HepG2 (cell line): ENCODE results near the gene DCST2. TPM values are rescaled to one million over a fixed set of nuclear protein-coding genes. Genes with fewer than 3 reads are reported as not detected.

Experiments used
- ATM ChIP-seq: fragments of 450-650 bp; IDR thresholded peaks from 2 replicates; pipeline ENCODE4 v1.7.1; 2017; ENCODE audit warnings: mild to moderate bottlenecking, borderline replicate concordance
- BRF2 ChIP-seq: sonication (generic); formaldehyde crosslinking; IDR thresholded peaks from 2 replicates; pipeline ENCODE4 v1.8.1; 2022; ENCODE audit warnings: mild to moderate bottlenecking, missing genetic modification reagents
- IRF2 ChIP-seq: IDR thresholded peaks from 2 replicates; pipeline ENCODE4 v1.6.1; 2018; ENCODE audit warnings: missing genetic modification reagents, missing compliant biosample characterization
- KMT2B ChIP-seq: IDR thresholded peaks from 2 replicates; pipeline ENCODE4 v1.6.1; 2016; ENCODE audit warnings: missing genetic modification reagents, missing compliant biosample characterization
- MTERF4 ChIP-seq: sonication (generic); formaldehyde crosslinking; IDR thresholded peaks from 2 replicates; pipeline ENCODE4 v1.8.0; 2023; ENCODE audit warnings: mild to moderate bottlenecking, missing genetic modification reagents
- MXD1 ChIP-seq: sonication (generic); formaldehyde crosslinking; IDR thresholded peaks from 2 replicates; pipeline ENCODE4 v1.4.0; 2020; ENCODE audit warnings: mild to moderate bottlenecking, missing genetic modification reagents
- PITX1 ChIP-seq: sonication (generic); formaldehyde crosslinking; IDR thresholded peaks from 2 replicates; pipeline ENCODE4 v1.5.1; 2020; ENCODE audit warnings: mild to moderate bottlenecking, missing genetic modification reagents
- POLR2G ChIP-seq: fragments of 200-400 bp; formaldehyde crosslinking; IDR thresholded peaks from 2 replicates; pipeline ENCODE4 v1.6.1; 2018; ENCODE audit warnings: mild to moderate bottlenecking, low read depth, low read length, moderate library complexity
- PTBP1 ChIP-seq: fragments of 200-400 bp; formaldehyde crosslinking; IDR thresholded peaks from 2 replicates; pipeline ENCODE4 v1.6.1; 2018; ENCODE audit warnings: low read length, low read depth; ENCODE audit not compliant: poor library complexity, severe bottlenecking
- RNF2 ChIP-seq: fragments of 450-650 bp; conservative IDR thresholded peaks from 2 replicates; pipeline ENCODE4 v1.6.1; 2016; ENCODE audit warnings: low read depth
- SMAD3 ChIP-seq: sonication (generic); formaldehyde crosslinking; IDR thresholded peaks from 2 replicates; pipeline ENCODE4 v1.4.0; 2020; ENCODE audit warnings: missing genetic modification reagents
- SPEN ChIP-seq: sonication (generic); formaldehyde crosslinking; IDR thresholded peaks from 2 replicates; pipeline ENCODE4 v1.5.1; 2020; ENCODE audit warnings: low read depth, mild to moderate bottlenecking, missing genetic modification reagents
- TCF7 ChIP-seq: sonication (generic); IDR thresholded peaks from 2 replicates; pipeline ENCODE4 v1.6.1; 2016; ENCODE audit warnings: antibody characterized with exemption, low read depth
- TFDP2 ChIP-seq: sonication (generic); formaldehyde crosslinking; IDR thresholded peaks from 2 replicates; pipeline ENCODE4 v1.4.0; 2020; ENCODE audit warnings: missing genetic modification reagents
- THAP11 ChIP-seq: IDR thresholded peaks from 2 replicates; pipeline ENCODE4 v1.6.1; 2016; ENCODE audit warnings: missing biosample characterization, missing genetic modification reagents
- ZBTB8A ChIP-seq: sonication (generic); formaldehyde crosslinking; IDR thresholded peaks from 2 replicates; pipeline ENCODE4 v1.4.0; 2020; ENCODE audit warnings: mild to moderate bottlenecking, low read depth, missing genetic modification reagents, borderline replicate concordance
- ZNF317 ChIP-seq: sonication (generic); formaldehyde crosslinking; IDR thresholded peaks from 2 replicates; pipeline ENCODE4 v1.5.0; 2020; ENCODE audit warnings: mild to moderate bottlenecking, missing genetic modification reagents
- polyA plus RNA-seq, 8 experiments: library from polyadenylated mRNA; depleted of rRNA in 3 of 8; stranded (reverse) in 7 of 8; unstranded in 1 of 8; fragments of >200 nt; fragmentation: Illumina TruSeq in 4 of 8; extraction: Trizol in 4 of 8; gene quantifications; 2 replicates each; pipeline versions ENCODE4 v1.2.1 to v1.2.3, GENCODE V29; 2011 to 2016; ENCODE audit warnings: low read depth in 4 of 8, missing spikeins in 1 of 8, mixed read lengths in 1 of 8; ENCODE audit not compliant: insufficient read depth in 1 of 8
- total RNA-seq, 5 experiments: library from RNA; depleted of rRNA; stranded (reverse); fragments of >200 nt; fragmentation: Illumina TruSeq; extraction: Trizol; gene quantifications; 2 replicates each; pipeline ENCODE4 v1.2.3, GENCODE V29; 2016; ENCODE audit warnings: low read depth in 1 of 5
- TF ChIP-seq, protein P1 (sequence below): IDR thresholded peaks from 2 replicates; pipeline ENCODE4 v1.6.1; 2016
- TF ChIP-seq, protein P2 (sequence below): fragments of 450-650 bp; IDR thresholded peaks from 2 replicates; pipeline ENCODE4 v1.6.1; 2016
- TF ChIP-seq, protein P3 (sequence below): IDR thresholded peaks from 2 replicates; pipeline ENCODE4 v1.6.1; 2012; ENCODE audit warnings: inconsistent platforms
- TF ChIP-seq, protein P4 (sequence below), 2 experiments: fragments of 450-650 bp in 1 of 2; sonication (generic) in 1 of 2; formaldehyde crosslinking; IDR thresholded peaks; 2 replicates each; pipeline versions ENCODE4 v1.5.0 to v1.8.0; 2020 to 2022; ENCODE audit warnings: mild to moderate bottlenecking in 1 of 2, missing genetic modification reagents in 1 of 2

DCST2 gene
- total and polyA plus RNA-seq, 2 of the 13 experiments (the other 11 are each of a cell fraction or from before 2014, with no cell fraction given) = 0.74 TPM; not detected in 1

DNA sequence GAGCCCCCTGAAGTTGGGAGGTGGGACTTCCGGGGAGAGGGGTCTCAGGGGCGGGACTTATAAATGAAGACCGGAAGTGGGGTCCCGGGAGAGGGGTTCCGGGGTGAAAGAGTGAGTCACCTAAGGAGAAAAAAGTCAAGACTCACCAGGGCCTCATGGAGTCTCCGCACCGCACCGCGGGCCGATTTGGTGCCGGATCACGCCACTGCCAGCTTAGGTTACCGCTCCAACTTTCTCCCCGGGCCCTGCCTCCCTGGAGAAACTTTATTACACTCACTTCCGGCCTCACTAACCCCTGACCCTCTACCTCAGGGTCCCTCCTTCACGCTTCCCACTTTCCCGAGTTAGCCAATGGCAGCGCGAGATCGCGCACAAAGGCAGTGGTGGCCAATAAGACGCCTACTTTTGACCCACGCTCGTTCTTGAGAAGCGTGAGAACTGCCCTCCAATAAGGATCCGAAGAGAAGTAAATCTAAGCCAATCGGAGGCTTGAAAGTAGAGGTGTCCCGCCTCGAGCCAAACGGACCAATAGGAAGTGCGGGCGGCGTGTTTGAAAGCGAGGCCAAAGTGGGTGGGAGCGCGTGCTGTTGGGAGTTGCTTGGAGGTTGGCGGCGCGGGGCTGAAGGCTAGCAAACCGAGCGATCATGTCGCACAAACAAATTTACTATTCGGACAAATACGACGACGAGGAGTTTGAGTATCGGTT is 59.3 kb downstream of the DCST2 start, which contains the start of gene CKS1B (continued):
- no peak for TF ChIP-seq ZBTB8A
- peak; percentile 88 for TF ChIP-seq RNF2
- TF ChIP-seq MTERF4 = no peak
- no peak for TF ChIP-seq ATM
- TF ChIP-seq THAP11 (CRISPR knock-in tag) = peak; percentile 89
- TF ChIP-seq SMAD3 (CRISPR knock-in tag) = peak; percentile 62; the same call in 1 of the 2 replicates
- TF ChIP-seq, protein P1, sequence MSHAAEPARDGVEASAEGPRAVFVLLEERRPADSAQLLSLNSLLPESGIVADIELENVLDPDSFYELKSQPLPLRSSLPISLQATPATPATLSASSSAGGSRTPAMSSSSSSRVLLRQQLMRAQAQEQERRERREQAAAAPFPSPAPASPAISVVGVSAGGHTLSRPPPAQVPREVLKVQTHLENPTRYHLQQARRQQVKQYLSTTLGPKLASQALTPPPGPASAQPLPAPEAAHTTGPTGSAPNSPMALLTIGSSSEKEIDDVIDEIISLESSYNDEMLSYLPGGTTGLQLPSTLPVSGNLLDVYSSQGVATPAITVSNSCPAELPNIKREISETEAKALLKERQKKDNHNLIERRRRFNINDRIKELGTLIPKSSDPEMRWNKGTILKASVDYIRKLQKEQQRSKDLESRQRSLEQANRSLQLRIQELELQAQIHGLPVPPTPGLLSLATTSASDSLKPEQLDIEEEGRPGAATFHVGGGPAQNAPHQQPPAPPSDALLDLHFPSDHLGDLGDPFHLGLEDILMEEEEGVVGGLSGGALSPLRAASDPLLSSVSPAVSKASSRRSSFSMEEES (CRISPR knock-in tag) = no peak; the same call in 1 of the 2 replicates
- peak; percentile 57; the same call in 1 of the 2 replicates for TF ChIP-seq TCF7
- TF ChIP-seq, protein P2, sequence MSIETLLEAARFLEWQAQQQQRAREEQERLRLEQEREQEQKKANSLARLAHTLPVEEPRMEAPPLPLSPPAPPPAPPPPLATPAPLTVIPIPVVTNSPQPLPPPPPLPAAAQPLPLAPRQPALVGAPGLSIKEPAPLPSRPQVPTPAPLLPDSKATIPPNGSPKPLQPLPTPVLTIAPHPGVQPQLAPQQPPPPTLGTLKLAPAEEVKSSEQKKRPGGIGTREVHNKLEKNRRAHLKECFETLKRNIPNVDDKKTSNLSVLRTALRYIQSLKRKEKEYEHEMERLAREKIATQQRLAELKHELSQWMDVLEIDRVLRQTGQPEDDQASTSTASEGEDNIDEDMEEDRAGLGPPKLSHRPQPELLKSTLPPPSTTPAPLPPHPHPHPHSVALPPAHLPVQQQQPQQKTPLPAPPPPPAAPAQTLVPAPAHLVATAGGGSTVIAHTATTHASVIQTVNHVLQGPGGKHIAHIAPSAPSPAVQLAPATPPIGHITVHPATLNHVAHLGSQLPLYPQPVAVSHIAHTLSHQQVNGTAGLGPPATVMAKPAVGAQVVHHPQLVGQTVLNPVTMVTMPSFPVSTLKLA = peak; percentile 95
- TF ChIP-seq, protein P3, sequence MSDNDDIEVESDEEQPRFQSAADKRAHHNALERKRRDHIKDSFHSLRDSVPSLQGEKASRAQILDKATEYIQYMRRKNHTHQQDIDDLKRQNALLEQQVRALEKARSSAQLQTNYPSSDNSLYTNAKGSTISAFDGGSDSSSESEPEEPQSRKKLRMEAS = peak; percentile 99
- TF ChIP-seq MXD1 = peak; percentile 99; the same call in 1 of the 2 replicates
- TF ChIP-seq BRF2 (CRISPR knock-in tag) = peak; percentile 66; the same call in 1 of the 2 replicates
- TF ChIP-seq SPEN = peak; percentile 64; the same call in 1 of the 2 replicates
- TF ChIP-seq POLR2G = peak; percentile 83
- 0 out of 2 replicates have a peak, but pooled peaks have one; percentile 40 for TF ChIP-seq IRF2 (CRISPR knock-in tag)
- TF ChIP-seq PTBP1 = peak; percentile 36
- peak; percentile 99 for TF ChIP-seq TFDP2 (CRISPR knock-in tag)
- peak; percentile 77; the same call in 1 of the 2 replicates for TF ChIP-seq ZNF317 (CRISPR knock-in tag)
- TF ChIP-seq KMT2B (CRISPR knock-in tag) = peak; percentile 80
- peak; percentile 81; the same call in 1 of the 2 replicates for TF ChIP-seq PITX1 (CRISPR knock-in tag)
- TF ChIP-seq, protein P4, sequence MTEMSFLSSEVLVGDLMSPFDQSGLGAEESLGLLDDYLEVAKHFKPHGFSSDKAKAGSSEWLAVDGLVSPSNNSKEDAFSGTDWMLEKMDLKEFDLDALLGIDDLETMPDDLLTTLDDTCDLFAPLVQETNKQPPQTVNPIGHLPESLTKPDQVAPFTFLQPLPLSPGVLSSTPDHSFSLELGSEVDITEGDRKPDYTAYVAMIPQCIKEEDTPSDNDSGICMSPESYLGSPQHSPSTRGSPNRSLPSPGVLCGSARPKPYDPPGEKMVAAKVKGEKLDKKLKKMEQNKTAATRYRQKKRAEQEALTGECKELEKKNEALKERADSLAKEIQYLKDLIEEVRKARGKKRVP (CRISPR knock-in tag; IDR thresholded peaks at IDR 0.05) = 0 out of 4 replicates have a peak, but pooled peaks of 1 of the 2 experiments have one; percentile 39
